B cell (primary cell): ENCODE results near the gene TCFL5. TPM values are rescaled to one million over a fixed set of nuclear protein-coding genes. Genes with fewer than 3 reads are reported as not detected.

Experiments
- ATAC-seq: fragments of 200-7000 bp; cut with Tn5 transposase; one replicate; pipeline ENCODE4 v1.10.0; 2021; ENCODE audit warnings: low read depth, mild to moderate bottlenecking, moderate number of reproducible peaks, moderate library complexity
- CTCF ChIA-PET: fragments of 350-600 bp; sonication (Branson Sonifier 250); formaldehyde crosslinking; loops from one replicate; lab custom pipeline; 2021; ENCODE audit warnings: antibody characterized with exemption, inconsistent platforms; lab: Charles Lee
- POLR2A ChIA-PET: fragments of 350-600 bp; sonication (Branson Sonifier 250); formaldehyde crosslinking; loops from one replicate; lab custom pipeline; 2021; ENCODE audit warnings: antibody characterized with exemption; lab: Charles Lee
- DNase-seq: peaks from one replicate; pipeline ENCODE4 v3.0.0; 2013
- H2AFZ ChIP-seq: 2 replicates; pipeline ENCODE4 v1.6.1; 2012; ENCODE audit warnings: mild to moderate bottlenecking, low read depth, low read length; ENCODE audit not compliant: insufficient read depth, poor library complexity, severe bottlenecking
- H3K27ac ChIP-seq, 2 donors: 1 replicate in 1 of 2; 2 replicates in 1 of 2; pipeline ENCODE4 v1.5.1; 2012 to 2013; ENCODE audit warnings: low read length in 2 of 2, mild to moderate bottlenecking in 2 of 2, moderate library complexity in 1 of 2
- H3K27me3 ChIP-seq, 4 experiments: fragments of 200-600 bp in 1 of 4; sonication (generic) in 1 of 4; replicated peaks in 1 of 4; 1 replicate in 2 of 4; 2 replicates in 2 of 4; pipeline versions ENCODE4 v1.6.1 to v1.7.0; 2013 to 2016; ENCODE audit warnings: low read length in 3 of 4, mild to moderate bottlenecking in 2 of 4, mixed read lengths in 1 of 4, moderate library complexity in 1 of 4; ENCODE audit not compliant: insufficient read depth in 4 of 4, control insufficient read depth in 3 of 4; ENCODE audit errors: control extremely low read depth in 1 of 4
- H3K36me3 ChIP-seq, 2 experiments: replicated peaks in 1 of 2; 1 replicate in 1 of 2; 2 replicates in 1 of 2; pipeline versions ENCODE4 v1.6.1 to v1.7.1; 2013; ENCODE audit warnings: low read length in 1 of 2; ENCODE audit not compliant: insufficient read depth in 2 of 2, control insufficient read depth in 1 of 2; ENCODE audit errors: control extremely low read depth in 1 of 2, extremely low read depth in 1 of 2
- H3K4me1 ChIP-seq, 2 donors: fragments of 200-600 bp in 1 of 2; sonication (generic) in 1 of 2; 1 replicate in 1 of 2; 2 replicates in 1 of 2; pipeline versions ENCODE4 v1.5.1 to v1.6.1; 2013 to 2017; ENCODE audit warnings: low read length in 2 of 2; ENCODE audit not compliant: control insufficient read depth in 2 of 2, insufficient read depth in 2 of 2
- H3K4me2 ChIP-seq: replicated peaks from 2 replicates; pipeline ENCODE3; 2012; ENCODE audit warnings: mild to moderate bottlenecking, low read depth, low read length; ENCODE audit not compliant: poor library complexity, severe bottlenecking
- H3K4me3 ChIP-seq, 5 experiments: fragments of 200-600 bp in 1 of 5; sonication (generic) in 1 of 5; 1 replicate in 3 of 5; 2 replicates in 2 of 5; pipeline versions ENCODE4 v1.5.1 to v1.7.0; 2011 to 2016; ENCODE audit warnings: low read length in 4 of 5, mild to moderate bottlenecking in 4 of 5, low read depth in 2 of 5, control low read depth in 1 of 5, moderate library complexity in 1 of 5; ENCODE audit not compliant: insufficient read depth in 1 of 5; ENCODE audit errors: control extremely low read depth in 1 of 5, extremely low read depth in 1 of 5
- H3K79me2 ChIP-seq: fragments of 200-600 bp; sonication (generic); one replicate; pipeline ENCODE4 v1.6.0; 2016; ENCODE audit warnings: low read length; ENCODE audit not compliant: control insufficient read depth, insufficient read depth
- H3K9ac ChIP-seq: fragments of 200-600 bp; sonication (generic); 2 replicates; pipeline ENCODE4 v1.6.1; 2017; ENCODE audit warnings: mild to moderate bottlenecking, low read length, moderate library complexity
- H3K9me3 ChIP-seq, 3 donors: one replicate each; pipeline versions ENCODE4 v1.6.1 to v1.7.1; 2013; ENCODE audit warnings: low read length in 2 of 3; ENCODE audit not compliant: control insufficient read depth in 2 of 3, insufficient read depth in 1 of 3; ENCODE audit errors: control extremely low read depth in 1 of 3
- H4K20me1 ChIP-seq: 2 replicates; pipeline ENCODE4 v1.6.0; 2012; ENCODE audit warnings: mild to moderate bottlenecking, low read length; ENCODE audit not compliant: insufficient read depth, control insufficient read depth, poor library complexity, severe bottlenecking
- H3K27ac Mint-ChIP-seq: one replicate; pipeline ENCODE4 v1.8.0; 2021; ENCODE audit warnings: mixed read lengths
- H3K27me3 Mint-ChIP-seq: one replicate; pipeline ENCODE4 v1.8.0; 2021; ENCODE audit warnings: mixed read lengths
- H3K4me1 Mint-ChIP-seq: one replicate; pipeline ENCODE4 v1.8.0; 2021; ENCODE audit warnings: mixed read lengths
- H3K4me3 Mint-ChIP-seq: one replicate; pipeline ENCODE4 v1.8.0; 2021; ENCODE audit warnings: mixed read lengths
- H3K9me3 Mint-ChIP-seq: one replicate; pipeline ENCODE4 v1.8.0; 2022; ENCODE audit warnings: mixed read lengths; ENCODE audit not compliant: insufficient read depth
- EZH2 ChIP-seq: IDR thresholded peaks from 2 replicates; pipeline ENCODE4 v1.6.1; 2012; ENCODE audit warnings: borderline replicate concordance, low read depth, mild to moderate bottlenecking, moderate library complexity, low read length; ENCODE audit not compliant: insufficient read depth, poor library complexity, severe bottlenecking
- WGBS: methylation state at CpG from one replicate; pipeline ENCODE4 v1.1.5; 2013; ENCODE audit warnings: missing lambda C conversion rate; ENCODE audit not compliant: insufficient coverage; 5-methylcytosine and 5-hydroxymethylcytosine counted together
- intact Hi-C: fragments of 100-400 bp; cut with micrococcal nuclease; formaldehyde crosslinking; loops from one replicate; pipeline ENCODE4 v1.10.0; 2022
- polyA plus RNA-seq: library from polyadenylated mRNA; depleted of rRNA; stranded (reverse); fragments of >200 nt; gene quantifications from 2 replicates; pipeline ENCODE4 v1.2.3, GENCODE V29; 2012
- total RNA-seq, 2 donors: library from RNA; stranded (reverse); fragments of 120-200 nt in 1 of 2; gene quantifications; 1 replicate in 1 of 2; 2 replicates in 1 of 2; pipeline versions ENCODE4 v1.2.3 to v1.2.4, GENCODE V29; 2013 to 2022
- TF ChIP-seq, protein P1 (sequence below): fragments of 200-600 bp; IDR thresholded peaks from one replicate; pipeline ENCODE4 v1.8.0; 2022; ENCODE audit warnings: antibody characterized with exemption, mild to moderate bottlenecking

TCFL5 gene
- total and polyA plus RNA-seq, 2 donors (not counting 1 experiment from before 2014, with no cell fraction given): 2.0 to 16.2 TPM

DNA sequence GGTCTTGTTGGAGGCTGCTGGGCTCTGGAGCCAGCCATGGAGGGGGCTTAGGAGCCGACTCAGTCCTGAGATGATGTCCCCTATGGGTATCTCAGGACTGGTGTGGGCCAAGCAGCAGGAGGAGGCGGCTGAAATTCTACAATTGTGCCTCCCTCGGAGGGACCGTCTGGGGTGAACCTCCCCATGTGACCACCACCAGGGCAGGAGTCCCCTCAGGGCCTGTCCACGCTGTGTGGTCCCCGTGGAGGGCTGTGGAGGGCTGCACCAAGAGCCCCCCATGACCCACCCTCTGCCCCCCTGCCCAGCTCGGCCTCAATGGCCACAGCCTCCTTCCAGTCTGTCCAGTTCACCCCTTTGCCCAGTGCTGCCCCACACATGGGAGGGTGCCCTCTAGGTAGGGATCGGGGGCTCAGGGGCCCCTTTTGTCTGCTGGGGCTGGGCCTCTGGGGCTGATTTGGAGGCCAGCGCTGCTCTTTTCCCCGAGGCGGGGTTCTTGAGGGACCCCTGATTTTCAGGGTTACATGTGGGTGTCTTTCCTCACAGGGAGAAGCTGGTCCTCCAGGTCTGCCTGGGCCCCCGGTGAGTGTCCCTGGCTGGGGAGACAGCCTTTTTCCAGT lies 43.5 kb downstream of the TCFL5 start:
- no peak for ATAC-seq
- H3K4me2 ChIP-seq: no peak overlapping the region

More for the DNA sequence above, 43.5 kb downstream of the TCFL5 start:
- CTCF ChIA-PET: no interaction called here
- Histone ChIP-seq H3K4me3 (no peak overlapping the region), H3K4me1 (peaks cover 12 to 13% of the 10 kb centered on the region in 2 donors), H3K9me3 (peaks cover 0 to 24% (median 0%) of the 10 kb centered on the region in 3 donors), H3K9ac (no peak overlapping the region), H2AFZ (no peak overlapping the region), H3K36me3 (peaks cover 0 to 5% of the 10 kb centered on the region in 2 experiments), H3K79me2 (no peaks in the 10 kb centered on the region), H3K27ac (no peak overlapping the region), H3K27me3 (peaks cover 0 to 51% (median 30%) of the 10 kb centered on the region in 4 experiments), H4K20me1 (peaks cover 29% of the 10 kb centered on the region)
- intact Hi-C loops: no loop called here
- peaks cover 18% of the 10 kb centered on the region for H3K4me1 Mint-ChIP-seq
- 78% methylated on average over 8 of the region's 12 CpGs for WGBS
- H3K4me3 Mint-ChIP-seq: peak overlapping the region; percentile 37
- H3K27me3 Mint-ChIP-seq: peaks cover 17% of the 10 kb centered on the region
- no peaks in the 10 kb centered on the region for H3K9me3 Mint-ChIP-seq
- no peak overlapping the region for H3K27ac Mint-ChIP-seq
- no peak for TF ChIP-seq EZH2
- TF ChIP-seq, protein P1, sequence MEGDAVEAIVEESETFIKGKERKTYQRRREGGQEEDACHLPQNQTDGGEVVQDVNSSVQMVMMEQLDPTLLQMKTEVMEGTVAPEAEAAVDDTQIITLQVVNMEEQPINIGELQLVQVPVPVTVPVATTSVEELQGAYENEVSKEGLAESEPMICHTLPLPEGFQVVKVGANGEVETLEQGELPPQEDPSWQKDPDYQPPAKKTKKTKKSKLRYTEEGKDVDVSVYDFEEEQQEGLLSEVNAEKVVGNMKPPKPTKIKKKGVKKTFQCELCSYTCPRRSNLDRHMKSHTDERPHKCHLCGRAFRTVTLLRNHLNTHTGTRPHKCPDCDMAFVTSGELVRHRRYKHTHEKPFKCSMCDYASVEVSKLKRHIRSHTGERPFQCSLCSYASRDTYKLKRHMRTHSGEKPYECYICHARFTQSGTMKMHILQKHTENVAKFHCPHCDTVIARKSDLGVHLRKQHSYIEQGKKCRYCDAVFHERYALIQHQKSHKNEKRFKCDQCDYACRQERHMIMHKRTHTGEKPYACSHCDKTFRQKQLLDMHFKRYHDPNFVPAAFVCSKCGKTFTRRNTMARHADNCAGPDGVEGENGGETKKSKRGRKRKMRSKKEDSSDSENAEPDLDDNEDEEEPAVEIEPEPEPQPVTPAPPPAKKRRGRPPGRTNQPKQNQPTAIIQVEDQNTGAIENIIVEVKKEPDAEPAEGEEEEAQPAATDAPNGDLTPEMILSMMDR: no peak
- no peak for DNase-seq
- POLR2A ChIA-PET: no interaction called here
